DMS153 treated with DMSO at 0.1 percent for 48 hours (cell line): Measurements from ENCODE around the gene FGD1.

Experiments
- DNase-seq: peaks from one replicate; lab custom pipeline; 2025; ENCODE audit not compliant: unreplicated experiment; lab: John Stamatoyannopoulos, UW

The FGD1 gene

DNA sequence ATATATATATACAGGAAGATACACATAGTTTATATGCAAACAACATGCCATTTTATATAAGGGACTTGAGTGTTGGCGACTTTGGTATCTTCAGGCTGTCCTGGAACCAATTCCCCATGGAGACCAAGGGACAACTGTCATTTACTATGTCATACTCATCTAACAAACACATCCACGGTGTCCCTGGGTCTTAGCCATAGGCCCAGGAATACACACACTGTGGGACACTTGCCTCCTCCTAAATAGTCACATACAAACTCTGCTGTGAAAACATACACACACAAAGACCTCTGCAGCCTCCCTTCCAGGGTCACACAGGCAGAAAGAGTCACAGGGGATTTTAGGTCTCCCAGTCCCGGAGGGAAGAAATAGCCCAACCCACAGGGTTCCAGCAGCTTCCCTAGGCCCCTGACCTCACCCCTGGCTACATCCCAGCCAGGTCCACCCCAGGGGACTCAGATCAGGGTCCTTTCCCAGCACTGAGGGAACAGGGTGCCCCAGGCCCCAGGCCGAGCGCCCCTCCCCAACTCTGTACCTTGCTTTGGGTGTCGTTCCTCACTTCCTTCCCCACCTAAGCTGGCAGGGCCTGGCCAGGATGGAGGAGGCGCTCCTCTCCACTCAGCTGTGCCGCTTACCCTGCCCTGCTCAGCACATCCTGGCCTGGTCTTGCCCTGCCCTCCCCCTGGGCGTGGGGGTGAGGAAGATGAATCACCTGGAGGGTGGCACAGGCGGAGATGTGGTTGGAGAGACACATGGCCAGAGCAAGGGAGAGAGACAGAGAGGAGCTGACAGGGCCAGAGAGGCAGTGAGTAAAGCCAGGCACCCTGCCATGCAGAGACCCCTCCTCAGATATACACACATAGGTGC, 21.8 kb downstream of the FGD1 start:
- DNase-seq: no peak

DNA sequence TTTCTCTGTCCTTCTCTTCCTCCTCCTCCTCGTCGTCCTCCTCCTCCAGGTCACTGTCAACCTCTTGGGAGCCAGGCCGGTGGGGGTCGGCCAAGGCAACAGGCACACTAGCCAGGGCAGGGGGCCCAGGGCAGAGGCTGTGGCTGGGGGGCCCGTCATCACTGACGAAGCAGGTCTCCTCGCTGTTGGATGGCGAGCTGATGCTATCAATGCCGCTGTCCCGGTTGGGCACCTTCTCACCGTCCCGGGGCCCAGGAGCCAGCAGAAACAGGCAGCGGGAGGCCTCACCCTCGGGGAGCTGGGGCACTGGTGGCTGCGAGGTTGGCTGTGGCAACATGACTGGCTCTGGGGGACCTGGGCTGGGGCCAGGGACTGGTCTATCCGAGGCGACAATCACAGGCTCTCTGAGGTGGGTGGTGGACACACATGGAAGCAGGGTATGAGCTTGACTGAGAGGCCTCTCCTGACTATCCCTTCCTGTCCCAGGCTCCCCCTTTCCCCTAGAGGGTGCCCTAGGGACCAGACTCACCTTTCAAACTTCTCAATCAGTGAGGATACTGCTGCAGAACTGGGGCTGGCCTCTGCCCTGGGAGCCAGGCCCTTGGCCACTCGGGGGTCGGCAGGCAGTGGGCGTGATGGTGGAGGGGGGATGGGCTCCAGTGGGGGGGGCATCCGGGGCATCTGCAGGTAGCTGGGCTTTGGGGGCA, 25.8 kb downstream of the FGD1 start:
- no peak for DNase-seq

DNA sequence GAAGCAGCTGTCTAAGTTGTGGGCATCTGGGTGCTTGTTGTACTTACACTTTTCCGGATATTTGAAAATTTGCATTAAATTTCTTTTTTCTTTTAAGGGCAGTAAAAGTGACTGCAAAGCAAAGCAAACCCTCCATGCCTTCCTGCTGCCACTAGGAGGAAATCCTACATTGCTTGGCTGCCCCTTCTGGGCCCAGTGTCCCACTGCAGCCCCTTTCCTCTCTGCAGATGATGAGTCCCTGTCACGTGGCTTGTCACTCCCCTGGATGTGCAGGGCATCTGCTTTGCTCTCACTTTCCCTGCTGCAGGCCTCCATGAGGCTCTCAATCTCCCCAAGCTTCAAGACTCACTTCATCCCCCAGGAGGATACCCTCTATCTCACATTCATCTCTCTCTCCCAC, 43.1 kb downstream of the FGD1 start:
- no peak for DNase-seq

DNA sequence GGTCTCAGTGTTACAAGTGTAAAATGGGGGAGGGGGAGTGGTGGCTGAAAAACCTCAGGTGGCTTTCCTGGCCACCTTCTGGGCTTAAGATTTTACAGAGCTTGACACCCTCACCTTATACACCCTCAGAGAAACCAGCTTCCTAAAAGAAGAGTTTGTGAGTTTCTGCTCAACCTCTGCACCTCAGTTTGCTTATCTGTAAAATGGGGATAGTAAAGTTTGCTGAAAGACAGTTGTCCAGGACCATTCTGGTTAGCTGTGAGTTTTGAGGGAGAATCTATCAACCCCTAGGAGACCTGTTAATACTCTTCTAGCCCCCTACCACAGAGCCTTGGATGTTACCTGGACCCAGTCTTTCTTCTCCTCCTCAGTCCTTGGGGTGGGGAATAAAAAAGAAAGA, 46.1 kb downstream of the FGD1 start:
- no peak for DNase-seq

DNA sequence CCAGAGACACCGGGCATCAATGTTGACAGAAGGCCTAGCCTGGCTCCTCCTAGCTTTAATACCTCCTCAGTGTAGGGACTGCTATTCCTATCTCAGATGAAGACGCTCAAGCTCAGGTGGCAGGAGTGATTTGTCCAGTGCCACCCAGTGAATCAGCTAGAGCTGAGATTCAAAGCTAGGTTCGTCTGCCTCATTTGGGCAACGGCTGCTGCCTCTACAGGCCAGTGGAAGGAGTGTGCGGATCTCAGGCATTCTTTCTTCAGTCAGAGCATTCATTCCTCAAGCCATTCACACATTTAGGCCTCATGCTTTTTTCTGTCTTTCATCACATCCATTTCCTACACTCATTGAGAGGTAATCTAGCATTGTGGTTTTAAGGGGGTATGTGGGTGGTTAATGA, 48.6 kb downstream of the FGD1 start:
- no peak for DNase-seq

DNA sequence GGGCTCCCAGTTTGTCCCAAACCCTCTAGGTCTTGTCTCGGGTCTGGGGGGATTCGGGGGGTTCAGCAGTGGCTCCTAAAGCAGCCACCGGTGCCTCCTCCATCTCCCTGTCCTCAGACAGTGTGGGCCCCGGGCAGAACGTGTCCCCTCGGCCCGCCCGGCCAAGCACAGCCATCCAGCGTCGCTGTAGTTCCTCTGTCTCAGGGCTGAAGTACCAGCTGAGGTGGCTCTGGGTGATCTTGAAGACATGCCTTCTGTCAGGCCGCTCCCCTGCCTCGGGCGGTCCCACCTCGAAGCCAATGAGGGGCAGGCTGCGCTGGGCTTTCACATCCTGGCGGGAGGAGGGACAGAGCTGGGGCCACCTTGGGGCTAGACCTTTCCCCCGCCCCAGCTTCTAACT, 50.0 kb downstream of the FGD1 start:
- no peak for DNase-seq

DNA sequence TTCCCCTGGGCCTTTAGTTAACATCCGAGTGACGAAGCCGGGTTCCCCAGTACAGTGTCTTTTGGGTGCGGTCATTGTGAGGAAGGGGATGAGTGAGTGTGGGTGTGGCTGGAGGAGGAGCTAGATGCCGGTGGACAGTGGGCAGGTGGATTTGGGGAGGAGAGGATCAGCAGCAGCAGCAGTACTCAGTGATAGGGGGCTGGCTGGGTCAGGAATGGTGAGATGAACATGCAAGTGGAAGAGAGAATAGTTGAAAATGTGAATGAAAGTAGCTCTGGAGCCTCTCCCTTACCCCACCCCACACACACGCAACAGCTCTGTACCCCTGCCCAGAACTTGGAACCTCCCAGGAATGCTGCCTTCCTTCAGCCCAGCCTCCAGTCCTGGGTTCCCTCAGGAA, 51.3 kb downstream of the FGD1 start:
- DNase-seq: no peak

DNA sequence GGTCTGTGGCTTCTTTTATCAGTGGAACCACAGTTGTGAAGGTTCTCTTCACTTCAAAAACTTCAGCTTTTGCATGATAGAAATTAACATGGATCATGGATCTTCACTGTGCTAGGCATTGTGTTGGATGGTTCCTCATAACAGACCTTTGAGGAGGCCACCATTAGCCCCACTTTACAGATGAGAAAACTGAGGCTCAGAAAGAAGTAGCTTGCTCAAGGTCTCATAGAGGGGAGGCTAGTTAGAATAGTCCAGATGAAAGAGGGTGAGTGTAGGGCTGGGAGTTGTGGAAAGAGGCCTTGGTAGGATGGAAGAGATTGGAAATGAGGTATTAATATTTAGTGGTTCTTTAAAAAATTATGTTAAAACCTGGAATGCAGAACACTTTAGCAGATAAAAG, 53.2 kb downstream of the FGD1 start:
- DNase-seq: no peak

DNA sequence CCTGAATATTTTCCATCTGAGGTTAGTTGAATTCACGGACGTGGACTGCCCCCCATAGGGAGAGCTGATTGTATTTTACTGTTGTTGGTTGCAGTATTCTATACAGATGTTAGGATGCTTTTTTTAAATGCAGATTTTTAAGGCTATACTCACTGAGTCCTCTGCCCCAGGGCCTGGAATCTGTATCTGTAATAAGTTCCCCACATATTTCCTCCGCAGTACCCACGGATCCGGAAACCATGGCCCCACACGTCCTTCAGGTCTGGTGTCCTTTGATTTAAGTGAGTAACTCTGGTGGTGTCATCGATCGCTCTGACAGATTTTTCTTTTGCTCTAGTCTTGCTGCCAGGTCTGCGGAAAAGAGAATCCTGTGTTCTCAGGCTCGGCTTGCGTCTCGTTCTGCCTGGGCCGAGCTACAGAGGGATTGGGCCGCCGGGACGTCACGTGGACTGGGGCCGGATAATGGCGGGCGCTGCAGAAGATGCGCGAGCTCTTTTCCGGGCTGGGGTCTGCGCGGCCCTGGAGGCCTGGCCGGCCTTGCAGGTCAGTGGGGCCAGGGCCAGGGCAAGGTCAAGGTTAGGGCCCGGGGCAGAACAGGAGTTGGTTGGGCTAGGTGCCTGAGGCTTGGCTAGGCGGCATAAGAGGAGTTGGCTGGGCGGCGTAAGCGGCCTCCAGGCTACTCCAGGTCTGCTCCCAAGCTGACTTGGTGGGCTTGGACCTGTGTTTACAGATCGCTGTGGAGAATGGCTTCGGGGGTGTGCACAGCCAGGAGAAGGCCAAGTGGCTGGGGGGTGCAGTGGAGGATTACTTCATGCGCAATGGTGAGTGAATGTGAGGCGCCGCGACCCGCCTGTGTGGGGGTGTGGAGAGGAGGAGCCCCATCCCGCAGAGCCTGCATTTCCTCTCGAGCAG, 55.8 kb downstream of the FGD1 start, which contains the start of gene TSR2:
Gene TSR2 (plus strand): TSS at position 445 of the 912 bp plus-strand sequence. CDS start 18 bp downstream, at position 463.
- peak; percentile 7 for DNase-seq

DNA sequence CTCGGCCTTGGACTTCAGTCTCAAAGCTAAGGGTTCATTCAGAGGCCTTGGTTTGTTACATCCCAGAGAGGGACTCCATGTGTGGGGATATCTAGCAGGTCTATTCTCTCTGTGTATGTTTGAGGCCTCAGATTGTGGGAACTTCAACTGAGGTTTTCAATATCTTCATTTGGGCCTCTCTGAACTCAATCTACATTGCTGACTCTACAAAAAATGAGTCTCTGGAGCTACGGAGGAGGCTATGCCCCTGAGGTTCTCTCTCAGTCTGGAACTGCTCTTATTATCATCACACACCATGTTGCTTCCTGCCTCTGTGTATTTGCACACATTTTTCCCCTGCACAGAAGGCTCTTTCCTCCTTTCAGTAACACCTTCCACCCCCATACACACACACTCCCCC, 60.9 kb downstream of the FGD1 start:
- DNase-seq: no peak

DNA sequence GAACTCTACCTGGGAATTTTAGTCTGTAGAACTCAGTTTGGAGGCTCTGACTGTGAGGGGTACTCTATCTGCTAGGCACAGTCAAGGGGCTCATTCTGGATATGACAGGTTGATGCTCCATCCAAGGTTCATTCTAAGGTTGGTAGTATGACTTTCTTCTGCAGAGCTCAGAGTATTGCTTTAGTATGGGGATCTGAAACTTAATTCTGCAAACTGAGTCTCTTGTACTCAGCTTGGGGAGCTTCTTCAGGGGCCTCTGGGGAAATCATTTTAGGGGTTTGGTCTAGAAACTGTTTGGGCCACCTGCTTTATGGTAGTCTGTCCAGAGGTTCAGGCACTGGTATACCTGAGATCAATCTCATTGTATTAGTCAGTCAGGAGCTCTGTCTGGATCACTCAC, 65.5 kb downstream of the FGD1 start:
- DNase-seq: no peak

DNA sequence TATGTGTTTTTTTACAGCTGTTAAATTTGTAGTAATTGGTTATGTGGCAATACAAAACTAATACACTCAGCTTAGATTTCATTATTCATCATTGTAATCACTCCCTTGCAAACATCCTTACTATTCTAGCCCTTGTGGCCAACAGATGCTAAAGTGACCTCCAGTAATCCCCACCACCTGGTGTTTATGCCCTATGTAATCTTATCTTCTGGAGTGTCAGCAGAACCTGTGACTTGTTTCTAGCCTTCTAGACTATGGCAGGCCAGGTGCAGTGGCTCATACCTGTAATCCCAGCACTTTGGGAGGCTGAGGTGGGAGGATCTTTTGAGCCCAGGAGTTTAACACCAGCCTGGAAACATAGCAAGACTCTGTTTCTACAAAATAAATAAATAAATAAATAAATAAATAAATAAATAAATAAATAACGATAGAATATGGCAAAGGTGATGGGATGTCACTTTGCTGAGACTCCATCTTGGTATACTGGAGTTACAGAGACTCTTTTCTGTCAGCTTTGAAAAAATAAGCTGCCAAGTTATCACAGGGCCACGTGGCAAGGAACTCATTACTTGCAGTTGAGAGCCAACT, 68.1 kb downstream of the FGD1 start:
- no peak for DNase-seq

DNA sequence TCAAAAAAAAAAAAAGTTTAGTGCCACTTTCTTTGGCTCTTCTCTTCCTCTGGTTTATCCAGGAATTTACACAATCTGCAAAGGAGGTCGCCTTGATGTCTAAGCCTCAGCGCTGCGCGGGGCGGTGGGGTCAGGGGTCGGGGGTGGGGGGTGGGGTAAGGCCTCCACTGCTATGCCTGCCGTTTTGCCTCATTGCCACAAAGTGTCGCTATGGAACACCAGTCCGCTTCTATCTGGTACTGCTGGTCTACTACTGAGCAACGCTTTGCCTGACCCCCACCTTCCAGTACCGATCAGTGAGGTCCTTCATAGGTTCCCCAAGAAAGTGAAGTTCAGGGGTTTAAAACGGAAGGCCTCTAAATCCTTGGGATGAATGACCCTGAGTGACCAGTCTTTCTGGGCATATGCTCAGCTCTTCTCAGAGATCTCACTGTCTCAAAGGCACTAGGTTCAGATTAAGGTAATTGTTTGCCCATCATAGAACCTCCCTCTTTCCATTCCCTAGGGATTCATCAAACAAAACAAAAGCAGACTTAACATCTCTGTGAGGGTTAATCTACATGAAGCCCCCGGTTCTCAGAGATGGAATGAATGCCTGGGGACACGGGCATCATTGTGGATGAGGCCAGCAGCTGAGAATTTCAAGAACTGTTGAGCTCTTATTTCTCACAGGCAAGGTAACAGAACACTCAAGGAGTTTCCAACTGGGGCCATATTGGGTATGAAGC, 72.7 kb downstream of the FGD1 start:
- DNase-seq: no peak

DNA sequence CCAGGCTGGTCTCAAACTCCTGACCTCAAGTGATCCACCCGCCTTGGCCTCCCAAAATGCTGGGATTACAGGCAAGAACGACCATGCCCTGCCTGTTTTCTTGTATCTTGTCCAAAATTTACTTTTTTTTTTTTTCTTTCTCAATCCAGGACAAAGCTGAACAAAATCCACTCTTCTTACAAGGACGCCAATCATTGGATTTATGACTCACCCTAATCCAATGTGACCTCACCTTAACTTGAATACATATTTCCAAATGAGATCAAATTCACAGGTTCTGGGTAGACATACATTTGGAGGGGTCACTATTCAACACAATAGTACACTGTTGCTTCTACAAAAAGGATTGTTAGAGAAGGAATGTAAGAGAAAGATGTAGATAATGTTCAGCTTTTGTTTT, 73.9 kb downstream of the FGD1 start:
- no peak for DNase-seq

DNA sequence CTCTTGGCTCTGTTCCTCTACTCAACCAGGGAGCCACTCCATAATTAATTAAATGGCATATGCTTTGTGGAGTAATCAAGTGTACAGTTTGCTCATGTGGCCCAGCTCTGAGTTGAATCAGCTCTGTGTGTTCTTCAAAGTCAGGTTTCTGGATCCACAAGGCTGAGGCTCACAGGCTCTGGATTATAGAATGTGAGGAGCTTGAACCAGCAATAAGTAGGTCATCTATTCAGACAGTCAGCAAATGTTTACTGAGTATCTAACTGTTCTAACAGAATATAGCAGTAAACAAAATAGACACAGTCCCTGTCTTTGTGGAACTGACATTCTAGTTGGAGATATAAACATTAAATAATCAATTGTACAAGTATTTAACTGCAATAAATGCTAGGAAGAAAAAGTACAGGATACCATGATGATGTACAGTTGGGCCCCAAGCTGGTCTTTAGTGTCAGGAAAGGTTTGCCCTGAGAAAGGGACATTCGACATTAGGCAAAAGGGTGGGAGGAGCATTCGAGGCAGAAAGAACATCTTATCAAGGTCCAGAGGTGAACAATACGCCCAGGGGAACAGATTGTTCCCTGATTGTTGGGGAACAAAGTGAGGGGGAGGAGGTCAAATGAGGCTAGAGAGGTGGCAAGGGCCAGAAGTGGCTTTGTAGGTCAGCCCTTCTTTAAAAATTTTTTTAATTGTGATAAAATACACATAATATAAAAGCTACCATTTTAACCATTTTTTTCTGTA, 76.3 kb downstream of the FGD1 start:
- no peak for DNase-seq

DNA sequence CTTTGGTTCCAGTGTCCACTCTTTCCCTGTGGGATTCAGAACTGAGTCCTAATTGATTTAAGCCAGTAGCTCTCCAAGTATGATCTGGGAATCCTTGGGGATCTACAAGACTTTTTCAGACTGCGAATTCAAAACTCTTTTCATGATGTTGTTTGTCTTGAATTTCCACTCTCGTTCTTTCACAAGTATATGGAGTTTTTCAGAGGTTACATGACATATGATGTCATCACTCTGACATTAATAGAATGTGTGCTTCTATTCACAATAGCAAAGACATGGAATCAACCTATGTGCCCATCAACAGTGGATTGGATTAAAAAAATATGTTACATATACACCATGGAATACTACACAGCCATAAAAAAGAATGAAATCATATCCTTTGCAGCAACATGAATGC, 79.1 kb downstream of the FGD1 start:
- DNase-seq: no peak

DNA sequence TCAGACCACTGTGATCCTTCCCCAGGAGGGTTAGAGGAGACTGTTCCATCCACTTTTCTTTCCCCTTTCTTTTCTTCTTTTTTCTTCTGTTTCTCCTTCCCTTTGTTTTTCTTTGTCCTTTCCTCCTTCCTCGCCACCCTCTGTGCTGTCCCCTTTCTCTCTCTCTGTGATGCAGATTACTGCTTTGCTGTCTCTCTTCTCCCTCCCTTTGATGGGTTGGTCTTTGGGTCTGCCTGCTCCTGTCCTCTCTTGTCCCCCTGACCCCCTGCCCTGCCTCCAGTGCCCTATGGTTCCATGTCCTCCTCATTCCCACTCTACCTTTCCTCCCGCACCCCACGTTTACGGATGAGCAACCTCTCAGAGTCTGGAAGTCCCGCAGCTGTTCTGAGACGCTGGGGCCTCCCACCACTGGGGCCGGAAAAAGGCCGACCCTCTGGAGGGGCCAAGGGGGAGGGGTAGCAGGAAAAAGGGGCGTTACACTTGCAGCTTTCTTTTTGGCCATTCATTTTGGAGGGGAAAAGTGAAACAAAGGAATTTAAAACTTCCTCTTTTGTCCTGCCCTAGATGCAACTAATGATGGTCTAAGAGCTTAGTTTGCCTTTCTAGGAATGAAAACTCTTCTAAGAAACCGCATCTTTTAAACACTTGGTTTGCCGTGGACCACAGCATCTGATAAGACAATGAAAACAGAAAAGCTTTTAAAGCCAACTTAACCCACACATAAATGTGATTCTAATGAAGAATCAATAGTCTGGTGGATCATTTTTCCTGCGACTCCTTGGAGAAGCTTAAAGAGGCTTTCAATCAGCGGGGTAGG, 80.3 kb downstream of the FGD1 start:
- no peak for DNase-seq

DNA sequence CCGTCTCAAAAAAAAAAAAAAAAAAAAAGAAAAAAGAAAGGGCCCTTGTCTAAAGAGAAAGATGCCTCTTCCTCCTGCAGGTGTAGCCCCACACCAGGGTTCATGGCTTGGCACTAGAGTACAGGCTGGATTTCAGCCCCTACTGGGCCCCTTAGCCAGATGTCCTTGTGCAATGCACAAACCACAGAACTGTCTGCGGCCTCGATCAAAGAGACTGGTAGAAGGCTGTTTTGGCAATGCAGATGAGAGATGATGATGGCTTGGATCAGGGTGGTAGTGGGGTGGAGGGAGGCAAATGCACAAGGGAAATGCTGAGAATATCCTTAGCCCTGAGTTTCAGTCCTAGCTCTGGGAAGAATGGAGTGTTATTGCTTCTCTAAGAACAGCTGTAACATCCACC, 82.3 kb downstream of the FGD1 start:
- no peak for DNase-seq

DNA sequence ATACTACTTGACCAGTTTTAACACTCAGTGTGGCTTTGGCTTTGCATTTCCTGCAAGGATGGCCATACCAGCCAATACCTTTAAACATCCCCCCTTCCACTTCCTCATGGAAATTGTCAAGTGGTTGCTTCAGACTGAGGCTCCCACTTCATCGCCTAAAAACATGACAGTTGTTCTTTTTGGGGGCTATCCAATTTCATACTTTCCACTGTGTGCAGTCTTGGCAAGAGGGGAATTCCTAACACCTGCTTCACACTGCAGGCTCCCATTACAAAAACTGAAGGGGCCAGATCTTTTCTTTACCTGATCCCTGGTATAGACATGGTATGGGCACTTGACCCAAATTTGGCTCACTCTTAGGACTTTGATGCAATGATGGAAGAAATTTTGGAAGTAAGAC, 84.3 kb downstream of the FGD1 start:
- no peak for DNase-seq
